ENCODE measurements around the gene CHMP1A. TPM values are rescaled to one million over a fixed set of nuclear protein-coding genes. Genes with fewer than 3 reads are reported as not detected.

The CHMP1A gene
- total RNA-seq, 1 donor = 110 TPM

DNA sequence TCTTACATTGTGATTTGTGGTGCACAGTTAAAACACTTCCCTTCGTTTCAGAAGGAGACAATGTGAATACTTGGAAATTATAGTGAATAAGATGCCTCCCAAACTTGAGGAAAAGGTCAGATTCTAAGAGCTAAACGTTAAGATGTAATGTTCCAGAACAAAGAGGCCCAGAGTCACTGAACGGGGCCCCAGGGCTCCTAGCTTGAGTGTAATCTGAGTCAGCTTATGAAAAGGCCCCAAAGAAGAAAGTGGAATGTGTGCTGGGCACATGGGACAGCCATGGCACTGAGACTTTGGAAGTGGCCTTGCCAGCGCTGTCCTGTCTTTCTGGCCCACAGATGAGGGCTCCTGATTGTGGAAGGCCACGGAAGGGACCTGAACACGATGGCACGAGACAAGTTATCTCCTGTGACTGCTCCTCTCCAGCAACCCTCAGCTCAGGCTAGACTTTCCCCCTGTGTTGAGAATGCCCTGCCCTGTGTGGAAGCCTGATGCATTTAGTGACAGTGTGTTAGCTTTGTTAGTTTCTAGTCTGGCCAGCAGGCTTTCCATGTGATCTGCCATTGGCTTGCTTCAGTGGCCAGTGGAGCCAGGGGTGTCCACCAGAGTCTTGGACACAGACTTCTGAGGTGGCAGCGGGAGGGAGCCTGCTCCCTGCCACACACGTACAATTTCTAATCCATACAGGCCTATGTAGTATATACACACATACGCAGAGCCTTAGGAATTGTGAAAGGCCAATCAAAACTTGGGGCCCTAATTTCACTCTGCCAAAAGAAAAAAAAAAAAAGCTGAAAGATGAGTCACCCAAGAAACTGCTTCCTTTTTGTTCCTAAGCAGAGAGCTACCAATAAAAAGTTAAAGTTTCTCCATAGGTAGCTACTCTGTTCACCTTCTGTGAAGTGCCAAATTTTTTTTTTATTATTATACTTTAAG lies 13.3 kb upstream of the CHMP1A start:
- H2AFZ ChIP-seq (ENCODE audit: low read length) = peak overlapping the region; percentile 3
- no peaks in the 10 kb centered on the region for H3K9me3 ChIP-seq (ENCODE audit: low read depth, low read length)
- no peak overlapping the region for H3K4me2 ChIP-seq (ENCODE audit: insufficient read depth, low read length)
- no peak overlapping the region for H3K4me3 ChIP-seq (ENCODE audit: insufficient read depth, low read length)
- H3K36me3 ChIP-seq (ENCODE audit: insufficient read depth, low read length) = no peaks in the 10 kb centered on the region
- no peak for TF ChIP-seq CTCF (IDR thresholded peaks at IDR 0.05; ENCODE audit: extremely low read depth, low read depth, low read length)
- H4K20me1 ChIP-seq (ENCODE audit: insufficient read depth, low read length) = no peaks in the 10 kb centered on the region
- H3K27me3 ChIP-seq (ENCODE audit: insufficient read depth, low read length) = no peaks in the 10 kb centered on the region
- peak; percentile 92 for DNase-seq (ENCODE audit: insufficient read length, low spot score, missing footprints)
- no peaks in the 10 kb centered on the region for H3K79me2 ChIP-seq (ENCODE audit: insufficient read depth, low read length)
- H3K27ac ChIP-seq (ENCODE audit: low read depth, low read length) = no peak overlapping the region
- no peaks in the 10 kb centered on the region for H3K4me1 ChIP-seq (ENCODE audit: insufficient read depth, low read length)

DNA sequence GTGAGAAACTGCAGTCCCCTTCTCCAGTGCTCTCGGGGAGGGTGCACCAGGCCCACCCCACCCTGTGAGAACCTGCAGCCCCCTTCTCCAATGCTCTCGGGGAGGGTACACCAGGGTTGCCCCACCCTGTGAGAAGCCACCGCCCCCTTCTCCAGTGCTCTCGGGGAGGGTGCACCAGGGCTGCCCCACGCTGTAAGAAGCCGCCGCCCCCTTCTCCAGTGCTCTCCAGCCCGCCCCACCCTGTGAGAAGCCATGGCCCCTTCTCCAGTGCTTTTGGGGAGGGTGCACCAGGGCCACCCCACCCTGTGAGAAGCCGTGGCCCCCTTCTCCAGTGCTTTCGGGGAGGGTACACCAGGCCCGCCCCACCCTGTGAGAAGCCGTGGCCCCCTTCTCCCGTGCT lies 12.2 kb upstream of the CHMP1A start:
- TF ChIP-seq CTCF (IDR thresholded peaks at IDR 0.05; ENCODE audit: extremely low read depth, low read depth, low read length) = no peak
- Histone ChIP-seq H3K79me2 (ENCODE audit: insufficient read depth, low read length) (no peaks in the 10 kb centered on the region), H2AFZ (ENCODE audit: low read length) (no peak overlapping the region)

DNA sequence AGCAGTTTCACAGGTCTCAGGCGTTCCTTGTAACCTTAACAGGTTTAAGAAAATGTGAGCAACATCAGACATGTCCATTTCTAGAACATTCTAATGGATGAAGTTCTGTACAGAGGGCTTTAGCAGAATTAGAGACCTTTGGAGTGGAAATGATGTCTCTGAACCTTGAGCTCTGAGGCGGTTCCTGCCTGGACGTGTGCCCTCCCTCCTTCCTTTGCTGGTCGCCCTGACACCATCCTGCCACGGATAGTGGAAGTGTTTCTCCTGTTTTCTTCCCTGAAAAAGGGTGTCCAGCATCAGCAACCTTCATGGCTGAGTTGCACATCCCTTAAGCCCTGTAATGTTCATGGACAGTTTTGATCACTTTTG lies 11.3 kb upstream of the CHMP1A start:
- Histone ChIP-seq H2AFZ (ENCODE audit: low read length) (no peak overlapping the region), H3K79me2 (ENCODE audit: insufficient read depth, low read length) (no peaks in the 10 kb centered on the region), H3K36me3 (ENCODE audit: insufficient read depth, low read length) (no peaks in the 10 kb centered on the region), H3K27ac (ENCODE audit: low read depth, low read length) (no peak overlapping the region), H4K20me1 (ENCODE audit: insufficient read depth, low read length) (no peaks in the 10 kb centered on the region), H3K4me3 (ENCODE audit: insufficient read depth, low read length) (no peak overlapping the region), H3K9me3 (ENCODE audit: low read depth, low read length) (no peaks in the 10 kb centered on the region), H3K27me3 (ENCODE audit: insufficient read depth, low read length) (no peaks in the 10 kb centered on the region), H3K4me1 (ENCODE audit: insufficient read depth, low read length) (no peaks in the 10 kb centered on the region), H3K4me2 (ENCODE audit: insufficient read depth, low read length) (no peak overlapping the region)
- no peak for TF ChIP-seq CTCF (IDR thresholded peaks at IDR 0.05; ENCODE audit: extremely low read depth, low read depth, low read length)
- DNase-seq (ENCODE audit: insufficient read length, low spot score, missing footprints) = no peak

More for the DNA sequence above, 12.2 kb upstream of the CHMP1A start:
- Histone ChIP-seq H3K4me1 (ENCODE audit: insufficient read depth, low read length) (no peaks in the 10 kb centered on the region), H3K9me3 (ENCODE audit: low read depth, low read length) (no peaks in the 10 kb centered on the region), H3K27ac (ENCODE audit: low read depth, low read length) (no peak overlapping the region), H3K4me3 (ENCODE audit: insufficient read depth, low read length) (no peak overlapping the region), H3K4me2 (ENCODE audit: insufficient read depth, low read length) (no peak overlapping the region), H3K27me3 (ENCODE audit: insufficient read depth, low read length) (no peaks in the 10 kb centered on the region), H4K20me1 (ENCODE audit: insufficient read depth, low read length) (no peaks in the 10 kb centered on the region), H3K36me3 (ENCODE audit: insufficient read depth, low read length) (no peaks in the 10 kb centered on the region)
- DNase-seq (ENCODE audit: insufficient read length, low spot score, missing footprints) = no peak

DNA sequence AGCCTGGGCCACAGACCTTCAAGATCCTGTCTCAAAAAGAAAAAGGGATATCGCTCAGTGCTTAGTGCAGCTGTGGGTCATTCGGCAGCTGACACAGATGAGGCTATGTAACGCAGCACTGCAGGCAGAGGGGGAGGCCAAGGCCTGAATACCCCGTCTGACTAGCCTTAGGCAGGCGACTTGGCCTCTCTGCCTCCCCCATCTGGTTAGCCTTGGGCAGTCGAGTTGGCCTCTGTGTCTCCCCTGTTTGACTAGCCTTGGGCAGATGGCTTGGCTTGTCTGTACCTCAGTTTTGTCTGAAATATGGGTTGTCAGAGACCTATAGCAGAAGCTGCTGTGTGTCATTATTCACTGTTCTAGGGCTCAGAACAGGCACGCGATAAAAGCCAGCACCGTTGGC lies 10.1 kb upstream of the CHMP1A start:
- Histone ChIP-seq H3K4me1 (ENCODE audit: insufficient read depth, low read length) (no peaks in the 10 kb centered on the region), H3K27me3 (ENCODE audit: insufficient read depth, low read length) (no peaks in the 10 kb centered on the region), H3K9me3 (ENCODE audit: low read depth, low read length) (no peaks in the 10 kb centered on the region), H3K4me2 (ENCODE audit: insufficient read depth, low read length) (no peak overlapping the region), H3K27ac (ENCODE audit: low read depth, low read length) (no peak overlapping the region), H3K36me3 (ENCODE audit: insufficient read depth, low read length) (no peaks in the 10 kb centered on the region), H2AFZ (ENCODE audit: low read length) (no peak overlapping the region), H3K4me3 (ENCODE audit: insufficient read depth, low read length) (no peak overlapping the region), H3K79me2 (ENCODE audit: insufficient read depth, low read length) (no peaks in the 10 kb centered on the region), H4K20me1 (ENCODE audit: insufficient read depth, low read length) (no peaks in the 10 kb centered on the region)
- no peak for DNase-seq (ENCODE audit: insufficient read length, low spot score, missing footprints)
- TF ChIP-seq CTCF (IDR thresholded peaks at IDR 0.05; ENCODE audit: extremely low read depth, low read depth, low read length) = no peak
